Activated T-helper 17 cell treated with anti-CD3 and anti-CD28 coated beads, Interleukin-2, amount 50 U/mL, for 72 hours (primary cell): ENCODE results near the gene SORCS2. TPM values are rescaled to one million over a fixed set of nuclear protein-coding genes. Genes with fewer than 3 reads are reported as not detected.
A peak's percentile ranks its signal among the peaks of the same experiment; 100 is the strongest.

Experiments used
- ATAC-seq: fragments of 150-1000 bp; cut with Tn5 transposase; replicated peaks from 2 replicates; pipeline ENCODE4 v1.10.0; 2021; ENCODE audit warnings: mild to moderate bottlenecking, moderate library complexity
- H3K27ac Mint-ChIP-seq: one replicate; pipeline ENCODE4 v1.8.0; 2022; ENCODE audit warnings: mixed read lengths
- H3K27me3 Mint-ChIP-seq: one replicate; pipeline ENCODE4 v1.8.0; 2022; ENCODE audit warnings: mixed read lengths
- H3K36me3 Mint-ChIP-seq: one replicate; pipeline ENCODE4 v1.8.0; 2022; ENCODE audit warnings: low read depth, mild to moderate bottlenecking, mixed read lengths
- H3K4me1 Mint-ChIP-seq: one replicate; pipeline ENCODE4 v1.8.0; 2022; ENCODE audit warnings: mixed read lengths
- H3K4me3 Mint-ChIP-seq: one replicate; pipeline ENCODE4 v1.8.0; 2022; ENCODE audit warnings: mild to moderate bottlenecking, mixed read lengths
- H3K9me3 Mint-ChIP-seq: one replicate; pipeline ENCODE4 v1.8.0; 2022; ENCODE audit warnings: mixed read lengths
- total RNA-seq, 2 donors: library from RNA; stranded (reverse); gene quantifications; one replicate each; pipeline ENCODE4 v1.2.3, GENCODE V29; 2022

SORCS2 gene
- total RNA-seq, 2 donors from 2014 or later: 0.04 to 0.26 TPM

DNA sequence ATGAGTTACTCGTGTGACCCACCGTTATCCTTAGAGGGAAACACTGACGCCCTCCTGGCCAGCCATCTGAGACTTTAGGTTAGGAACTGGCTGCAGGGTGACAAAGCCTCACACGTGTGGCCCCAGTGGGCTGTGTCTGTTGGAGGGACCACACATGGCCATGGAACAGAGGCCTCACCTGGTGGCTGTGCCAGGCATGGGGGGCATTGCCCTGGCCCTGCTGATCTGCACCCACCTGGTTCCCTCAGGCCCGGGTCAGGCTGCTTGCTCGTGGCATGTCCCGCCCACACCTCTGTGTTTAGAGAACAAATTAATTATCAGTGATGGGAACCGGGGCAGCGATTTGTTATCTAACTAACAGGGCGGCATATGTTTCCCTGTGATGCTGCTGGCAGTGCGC is 343.3 kb downstream of the SORCS2 start:
- no peak overlapping the region for H3K27ac Mint-ChIP-seq
- no peaks in the 10 kb centered on the region for H3K4me1 Mint-ChIP-seq
- no peaks in the 10 kb centered on the region for H3K36me3 Mint-ChIP-seq
- no peaks in the 10 kb centered on the region for H3K9me3 Mint-ChIP-seq
- H3K4me3 Mint-ChIP-seq: no peak overlapping the region
- ATAC-seq: no peak
- H3K27me3 Mint-ChIP-seq: no peaks in the 10 kb centered on the region

GRCh38 chr4:7536876-7537275 is 344.5 kb downstream of the SORCS2 start:
- H3K9me3 Mint-ChIP-seq: no peaks in the 10 kb centered on the region
- H3K27me3 Mint-ChIP-seq: no peaks in the 10 kb centered on the region
- no peaks in the 10 kb centered on the region for H3K4me1 Mint-ChIP-seq
- H3K27ac Mint-ChIP-seq: no peak overlapping the region
- no peak for ATAC-seq
- no peaks in the 10 kb centered on the region for H3K36me3 Mint-ChIP-seq
- no peak overlapping the region for H3K4me3 Mint-ChIP-seq

GRCh38 chr4:7537853-7538400 is 345.6 kb downstream of the SORCS2 start:
- Mint-ChIP-seq H3K27ac (no peak overlapping the region), H3K9me3 (no peaks in the 10 kb centered on the region), H3K4me1 (no peaks in the 10 kb centered on the region)

DNA sequence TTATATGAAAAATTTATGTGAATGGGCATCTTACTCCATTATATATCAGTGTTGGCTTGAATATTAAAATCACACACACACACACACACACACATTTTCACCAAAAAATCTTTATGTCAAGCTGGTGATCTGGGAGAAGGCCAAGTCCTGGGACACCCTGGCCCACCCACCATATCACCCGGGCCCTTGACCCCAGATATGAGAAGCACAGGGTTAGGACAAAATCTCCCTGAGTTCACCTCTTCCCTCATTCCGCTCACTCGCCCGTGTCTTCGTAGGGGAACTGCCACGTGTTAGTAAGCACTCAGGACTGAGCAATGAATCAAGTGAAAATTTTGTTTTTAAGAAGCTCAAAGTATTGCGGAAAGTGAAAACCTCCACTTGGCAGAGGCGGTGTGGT is 346.2 kb downstream of the SORCS2 start:
- no peaks in the 10 kb centered on the region for H3K27me3 Mint-ChIP-seq
- ATAC-seq: no peak
- no peaks in the 10 kb centered on the region for H3K4me1 Mint-ChIP-seq
- no peak overlapping the region for H3K27ac Mint-ChIP-seq
- no peak overlapping the region for H3K4me3 Mint-ChIP-seq
- no peaks in the 10 kb centered on the region for H3K9me3 Mint-ChIP-seq
- no peaks in the 10 kb centered on the region for H3K36me3 Mint-ChIP-seq

More at GRCh38 chr4:7537853-7538400, 345.6 kb downstream of the SORCS2 start:
- ATAC-seq: no peak
- Mint-ChIP-seq H3K27me3 (no peaks in the 10 kb centered on the region), H3K4me3 (no peak overlapping the region), H3K36me3 (no peaks in the 10 kb centered on the region)

- no peak overlapping the region for H3K27ac Mint-ChIP-seq
These were observed 346.8 kb downstream of the SORCS2 start for GRCh38 chr4:7539186-7539585.

DNA sequence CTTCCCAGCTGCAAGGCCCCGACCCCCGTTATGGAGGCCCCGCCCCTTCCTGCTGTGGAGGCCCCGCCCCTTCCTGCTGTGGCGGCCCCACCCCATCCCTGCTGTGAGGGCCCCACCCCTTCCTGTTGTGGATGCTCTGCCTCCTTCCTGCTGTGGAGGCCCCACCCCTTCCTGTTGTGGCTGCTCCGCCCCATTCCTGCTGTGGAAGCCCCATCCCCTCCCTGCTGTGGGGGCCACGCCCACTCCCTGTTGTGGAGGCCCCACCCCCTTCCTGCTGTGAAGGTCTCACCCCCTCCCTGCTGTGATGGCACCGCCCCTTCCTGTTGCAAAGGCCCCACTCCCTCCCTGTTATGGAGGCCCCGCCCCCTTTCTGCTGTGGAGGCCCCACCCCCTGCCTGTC is 347.3 kb downstream of the SORCS2 start:
- Mint-ChIP-seq H3K27ac (no peak overlapping the region), H3K4me3 (no peak overlapping the region), H3K36me3 (no peaks in the 10 kb centered on the region), H3K9me3 (no peaks in the 10 kb centered on the region), H3K4me1 (no peaks in the 10 kb centered on the region), H3K27me3 (no peaks in the 10 kb centered on the region)
- ATAC-seq: peak; percentile 55

More at GRCh38 chr4:7539186-7539585, 346.8 kb downstream of the SORCS2 start:
- Mint-ChIP-seq H3K4me1 (no peaks in the 10 kb centered on the region), H3K4me3 (no peak overlapping the region), H3K9me3 (no peaks in the 10 kb centered on the region), H3K27me3 (no peaks in the 10 kb centered on the region), H3K36me3 (no peaks in the 10 kb centered on the region)
- no peak for ATAC-seq

DNA sequence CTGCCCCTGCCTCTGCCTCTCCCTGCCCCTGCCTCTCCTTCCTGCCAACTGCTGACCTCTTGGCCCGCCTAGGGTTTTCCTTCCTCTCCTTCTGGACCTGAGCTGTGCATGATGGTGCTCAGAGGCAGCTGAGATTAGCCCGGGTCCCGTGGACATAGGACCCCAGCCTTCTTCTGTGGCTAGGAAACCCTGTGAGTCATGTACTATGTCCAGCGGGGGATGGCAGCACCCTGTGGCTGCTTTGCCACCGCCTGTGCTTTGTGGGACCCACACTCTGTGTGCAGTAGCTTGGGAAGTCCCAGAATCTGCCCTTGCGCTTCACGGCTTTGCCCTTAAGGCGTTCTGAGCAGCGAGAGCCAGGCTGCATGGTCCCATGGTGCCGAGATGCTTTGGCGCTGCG is 347.9 kb downstream of the SORCS2 start:
- Mint-ChIP-seq H3K27me3 (no peaks in the 10 kb centered on the region), H3K4me1 (no peaks in the 10 kb centered on the region), H3K9me3 (no peaks in the 10 kb centered on the region), H3K4me3 (no peak overlapping the region), H3K36me3 (no peaks in the 10 kb centered on the region), H3K27ac (no peak overlapping the region)
- ATAC-seq: no peak

- Mint-ChIP-seq H3K27me3 (peaks cover 3% of the 10 kb centered on the region), H3K4me1 (no peaks in the 10 kb centered on the region), H3K36me3 (no peaks in the 10 kb centered on the region), H3K9me3 (no peaks in the 10 kb centered on the region), H3K4me3 (no peak overlapping the region), H3K27ac (no peak overlapping the region)
- no peak for ATAC-seq
These were observed 348.5 kb downstream of the SORCS2 start for GRCh38 chr4:7540654-7541413.

- H3K36me3 Mint-ChIP-seq: no peaks in the 10 kb centered on the region
- no peaks in the 10 kb centered on the region for H3K9me3 Mint-ChIP-seq
- no peak for ATAC-seq
- H3K4me3 Mint-ChIP-seq: no peak overlapping the region
- no peaks in the 10 kb centered on the region for H3K4me1 Mint-ChIP-seq
- H3K27ac Mint-ChIP-seq: no peak overlapping the region
- peaks cover 4% of the 10 kb centered on the region for H3K27me3 Mint-ChIP-seq
These were observed 349.1 kb downstream of the SORCS2 start for GRCh38 chr4:7541414-7541810.

DNA sequence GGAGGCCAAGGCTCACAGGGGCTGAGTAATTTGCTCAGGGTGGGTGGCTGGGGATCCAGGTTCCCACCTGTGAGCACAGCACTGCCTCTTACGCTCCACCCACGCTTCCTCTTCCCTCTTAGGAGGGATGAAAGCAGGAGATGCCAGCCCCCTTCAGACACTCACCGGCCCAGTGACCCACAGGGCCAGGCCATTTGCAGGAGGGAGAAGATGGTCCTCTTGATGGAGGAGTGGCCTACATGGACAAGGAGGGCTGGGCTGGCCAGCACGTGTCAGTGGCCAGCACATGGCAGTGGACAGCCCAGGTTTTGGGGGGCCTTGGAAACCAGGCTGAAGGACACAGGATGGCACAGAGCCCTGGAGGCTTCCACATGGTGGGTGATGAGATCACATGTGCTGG is 350.4 kb downstream of the SORCS2 start:
- peaks cover 4% of the 10 kb centered on the region for H3K27me3 Mint-ChIP-seq

DNA sequence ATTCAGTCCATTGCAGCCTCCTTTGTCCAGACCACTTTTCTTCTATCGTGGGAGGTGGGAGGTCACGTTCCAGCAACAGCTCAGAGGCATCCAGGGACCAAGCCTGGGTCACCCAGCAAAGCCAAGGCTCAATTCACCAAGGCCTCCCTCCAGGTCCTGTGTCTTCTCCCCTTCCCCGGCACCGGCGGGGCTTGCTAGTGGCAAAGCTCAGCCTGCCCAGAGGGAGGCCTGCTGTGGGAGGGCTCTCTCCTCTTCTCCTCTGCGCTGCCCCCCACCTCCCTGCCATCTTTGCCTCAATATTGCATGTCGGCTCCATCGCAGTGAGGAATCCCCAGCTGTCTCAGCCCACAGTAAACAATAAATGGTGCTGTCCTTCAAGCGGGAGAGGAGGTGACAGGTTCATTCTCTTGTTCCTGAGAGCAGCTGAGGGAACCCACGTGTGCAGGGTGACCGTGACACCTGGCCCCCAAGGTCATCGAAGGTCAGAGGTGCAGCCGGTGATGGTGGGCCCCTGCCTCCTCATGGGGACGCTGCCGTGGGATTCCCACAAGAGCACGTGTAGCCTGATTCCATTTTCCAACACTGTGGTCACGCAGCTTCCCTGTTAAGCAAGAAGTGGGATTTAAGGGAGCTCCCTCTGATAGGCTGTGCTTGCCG is 353.9 kb downstream of the SORCS2 start:
- Mint-ChIP-seq H3K27ac (no peak overlapping the region), H3K27me3 (peaks cover 14% of the 10 kb centered on the region), H3K4me3 (no peak overlapping the region), H3K36me3 (no peaks in the 10 kb centered on the region), H3K9me3 (peaks cover 5% of the 10 kb centered on the region), H3K4me1 (no peaks in the 10 kb centered on the region)
- no peak for ATAC-seq

More for the DNA sequence above, 350.4 kb downstream of the SORCS2 start:
- H3K36me3 Mint-ChIP-seq: no peaks in the 10 kb centered on the region
- no peak overlapping the region for H3K4me3 Mint-ChIP-seq
- no peak for ATAC-seq
- no peaks in the 10 kb centered on the region for H3K9me3 Mint-ChIP-seq
- H3K4me1 Mint-ChIP-seq: no peaks in the 10 kb centered on the region
- no peak overlapping the region for H3K27ac Mint-ChIP-seq

DNA sequence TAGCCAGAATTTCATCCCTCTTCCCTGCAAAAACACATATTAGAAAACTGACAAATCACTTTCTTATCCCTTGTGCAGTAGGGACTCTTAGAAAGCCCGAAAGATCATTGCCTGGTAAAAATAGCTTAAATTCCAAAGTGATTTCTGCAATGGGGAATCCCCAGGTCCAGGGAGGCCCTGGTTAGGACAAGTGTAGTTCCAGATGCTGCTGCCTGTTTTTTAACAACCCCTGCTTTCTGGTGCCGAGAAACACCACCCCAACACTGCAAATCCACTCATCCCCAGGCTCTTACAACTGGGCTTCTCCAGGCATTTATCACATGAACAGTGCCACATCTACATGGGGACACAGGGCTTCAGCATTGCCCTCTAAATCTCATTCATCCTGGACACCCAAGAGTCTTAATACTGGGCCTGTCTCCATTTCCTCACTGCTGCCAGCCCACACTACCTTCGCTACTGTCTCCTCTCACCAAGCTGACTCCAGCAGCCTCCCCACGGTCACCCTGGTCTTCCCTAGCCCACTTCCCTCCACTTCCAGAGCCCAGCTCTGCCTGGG is 354.6 kb downstream of the SORCS2 start:
- no peak for ATAC-seq
- Mint-ChIP-seq H3K4me3 (no peak overlapping the region), H3K9me3 (peaks cover 5% of the 10 kb centered on the region), H3K4me1 (no peaks in the 10 kb centered on the region), H3K27me3 (peaks cover 15% of the 10 kb centered on the region), H3K36me3 (no peaks in the 10 kb centered on the region), H3K27ac (no peak overlapping the region)

GRCh38 chr4:7547368-7548040 is 355.2 kb downstream of the SORCS2 start:
- Mint-ChIP-seq H3K27me3 (peaks cover 15% of the 10 kb centered on the region), H3K4me1 (no peaks in the 10 kb centered on the region), H3K27ac (no peak overlapping the region), H3K9me3 (peaks cover 6% of the 10 kb centered on the region), H3K36me3 (no peaks in the 10 kb centered on the region), H3K4me3 (no peak overlapping the region)
- ATAC-seq: no peak

GRCh38 chr4:7549866-7550265 is 357.5 kb downstream of the SORCS2 start:
- no peak overlapping the region for H3K4me3 Mint-ChIP-seq
- H3K27me3 Mint-ChIP-seq: peaks cover 23% of the 10 kb centered on the region
- H3K4me1 Mint-ChIP-seq: no peaks in the 10 kb centered on the region
- ATAC-seq: no peak
- H3K27ac Mint-ChIP-seq: no peak overlapping the region
- H3K9me3 Mint-ChIP-seq: peaks cover 26% of the 10 kb centered on the region
- no peaks in the 10 kb centered on the region for H3K36me3 Mint-ChIP-seq
